GM23338 (cell line): ENCODE results near the gene MALRD1. TPM values are rescaled to one million over a fixed set of nuclear protein-coding genes. Genes with fewer than 3 reads are reported as not detected.

Experiments used
- ATAC-seq: fragments of 200-7000 bp; cut with Tn5 transposase; 3 replicates; pipeline ENCODE4 v1.9.1; 2020
- DNase-seq: peaks from one replicate; pipeline ENCODE4 v3.0.0-alpha.2; 2015; ENCODE audit warnings: low spot score
- H2AFZ ChIP-seq: fragments of 200-600 bp; sonication (generic); 2 replicates; pipeline ENCODE4 v1.8.0; 2016; ENCODE audit warnings: antibody characterized with exemption, mild to moderate bottlenecking, moderate library complexity
- H3F3A ChIP-seq: fragments of 200-600 bp; sonication (generic); replicated peaks from 2 replicates; pipeline ENCODE4 v1.8.0; 2017; ENCODE audit warnings: antibody characterized with exemption, mixed run types, low read depth
- H3K27ac ChIP-seq: fragments of 200-600 bp; sonication (generic); 2 replicates; pipeline ENCODE4 v1.6.1; 2016; ENCODE audit warnings: low read depth
- H3K27me3 ChIP-seq: fragments of 200-600 bp; sonication (generic); 2 replicates; pipeline ENCODE4 v1.8.0; 2016; ENCODE audit warnings: mild to moderate bottlenecking, mixed run types, moderate library complexity; ENCODE audit not compliant: insufficient read depth
- H3K36me3 ChIP-seq: fragments of 200-600 bp; sonication (generic); 2 replicates; pipeline ENCODE4 v1.8.0; 2016; ENCODE audit warnings: mild to moderate bottlenecking; ENCODE audit not compliant: insufficient read depth
- H3K4me1 ChIP-seq: fragments of 200-600 bp; sonication (generic); 2 replicates; pipeline ENCODE4 v1.8.0; 2016; ENCODE audit warnings: mild to moderate bottlenecking, moderate library complexity; ENCODE audit not compliant: insufficient read depth
- H3K4me2 ChIP-seq: fragments of 200-600 bp; sonication (generic); 2 replicates; pipeline ENCODE4 v1.7.1; 2017; ENCODE audit warnings: mixed run types
- H3K4me3 ChIP-seq: fragments of 200-600 bp; sonication (generic); 2 replicates; pipeline ENCODE4 v1.6.1; 2016; ENCODE audit warnings: mixed run types
- H3K79me2 ChIP-seq: fragments of 200-600 bp; sonication (generic); replicated peaks from 2 replicates; pipeline ENCODE4 v1.8.0; 2017; ENCODE audit warnings: mild to moderate bottlenecking; ENCODE audit not compliant: insufficient read depth
- H3K9me2 ChIP-seq: fragments of 200-600 bp; sonication (generic); 2 replicates; pipeline ENCODE4 v1.8.0; 2017; ENCODE audit not compliant: insufficient read depth
- H4K20me1 ChIP-seq: fragments of 200-600 bp; sonication (generic); replicated peaks from 2 replicates; pipeline ENCODE4 v1.8.0; 2017; ENCODE audit warnings: mild to moderate bottlenecking; ENCODE audit not compliant: insufficient read depth
- H3K27ac Mint-ChIP-seq: 2 replicates; pipeline ENCODE4 v1.8.0; 2020; ENCODE audit warnings: inconsistent platforms, mild to moderate bottlenecking, moderate library complexity, mixed read lengths
- H3K27me3 Mint-ChIP-seq: 3 replicates; pipeline ENCODE4 v1.8.0; 2022; ENCODE audit warnings: low read depth, mild to moderate bottlenecking, moderate library complexity, mixed read lengths, inconsistent platforms; ENCODE audit not compliant: insufficient read depth, poor library complexity
- H3K36me3 Mint-ChIP-seq: 3 replicates; pipeline ENCODE4 v1.8.0; 2021; ENCODE audit warnings: low read depth, mild to moderate bottlenecking, inconsistent platforms, moderate library complexity, mixed read lengths
- H3K4me1 Mint-ChIP-seq: 3 replicates; pipeline ENCODE4 v1.8.0; 2020; ENCODE audit warnings: mild to moderate bottlenecking, inconsistent platforms, mixed read lengths
- H3K4me3 Mint-ChIP-seq: 3 replicates; pipeline ENCODE4 v1.8.0; 2021; ENCODE audit warnings: moderate library complexity, mild to moderate bottlenecking, inconsistent platforms, mixed read lengths
- H3K9me3 Mint-ChIP-seq: 3 replicates; pipeline ENCODE4 v1.8.0; 2020; ENCODE audit warnings: moderate library complexity, mild to moderate bottlenecking, inconsistent platforms, mixed read lengths
- CREB1 ChIP-seq: fragments of 250-450 bp; sonication (Bioruptor Pico); IDR thresholded peaks from 2 replicates; pipeline ENCODE4 v1.5.0; 2020; ENCODE audit warnings: low read depth, mild to moderate bottlenecking, moderate library complexity
- EZH2 ChIP-seq: fragments of 200-600 bp; sonication (generic); IDR thresholded peaks from one replicate; pipeline ENCODE4 v1.8.0; 2017; ENCODE audit warnings: antibody characterized with exemption, mild to moderate bottlenecking, low read depth; ENCODE audit not compliant: unreplicated experiment
- JUNB ChIP-seq: IDR thresholded peaks from one replicate; pipeline ENCODE4 v1.6.1; 2016; ENCODE audit warnings: antibody characterized with exemption; ENCODE audit not compliant: unreplicated experiment
- NANOG ChIP-seq: IDR thresholded peaks from 2 replicates; pipeline ENCODE4 v1.6.1; 2016; ENCODE audit warnings: antibody characterized with exemption, borderline replicate concordance
- POLR2AphosphoS5 ChIP-seq: IDR thresholded peaks from 2 replicates; pipeline ENCODE4 v1.6.1; 2016; ENCODE audit warnings: antibody characterized with exemption, low read depth
- REST ChIP-seq: IDR thresholded peaks from one replicate; pipeline ENCODE4 v1.6.1; 2018; ENCODE audit warnings: antibody characterized with exemption; ENCODE audit not compliant: unreplicated experiment
- STAT1 ChIP-seq: IDR thresholded peaks from one replicate; pipeline ENCODE4 v1.6.1; 2016; ENCODE audit warnings: antibody characterized with exemption; ENCODE audit not compliant: unreplicated experiment
- ZNF114 ChIP-seq: fragments of 250-450 bp; sonication (Bioruptor Pico); IDR thresholded peaks from 2 replicates; pipeline ENCODE4 v1.5.0; 2020; ENCODE audit warnings: mild to moderate bottlenecking, moderate library complexity
- ZNF331 ChIP-seq: fragments of 250-450 bp; sonication (Bioruptor Pico); IDR thresholded peaks from 2 replicates; pipeline ENCODE4 v1.5.0; 2020; ENCODE audit warnings: low read depth, mild to moderate bottlenecking, moderate library complexity
- polyA plus RNA-seq: library from polyadenylated mRNA; unstranded; fragments of >200 nt; fragmentation: Nextera tagmentation; extraction: Ambion mirVana; gene quantifications from 2 replicates; pipeline ENCODE4 v1.2.1, GENCODE V29; 2016
- total RNA-seq: library from RNA; depleted of rRNA; stranded (reverse); fragments of >200 nt; shearing (Covaris generic); gene quantifications from 2 replicates; pipeline ENCODE4 v1.2.3, GENCODE V29; 2014
- TF ChIP-seq, protein P1 (sequence below): fragments of 250-450 bp; sonication (Bioruptor Pico); IDR thresholded peaks from 2 replicates; pipeline ENCODE4 v1.5.0; 2020; ENCODE audit warnings: mild to moderate bottlenecking, moderate library complexity
- TF ChIP-seq, protein P2 (sequence below), 2 experiments: fragments of 200-600 bp in 1 of 2; sonication (generic) in 1 of 2; conservative IDR thresholded peaks; 2 replicates each; pipeline versions ENCODE4 v1.5.1 to v1.6.1; 2016 to 2017; ENCODE audit warnings: antibody characterized with exemption in 2 of 2, low read depth in 2 of 2, mild to moderate bottlenecking in 2 of 2, moderate library complexity in 1 of 2
- TF ChIP-seq, protein P3 (sequence below): IDR thresholded peaks from 2 replicates; pipeline ENCODE4 v1.6.1; 2016; ENCODE audit warnings: antibody characterized with exemption

Gene MALRD1
- total and polyA plus RNA-seq, 2 experiments from 2014 or later: 0.42 to 1.9 TPM

GRCh38 chr10:19652750-19653149 lies 604.1 kb downstream of the MALRD1 start:
- Mint-ChIP-seq H3K27me3 (no peaks in the 10 kb centered on the region), H3K36me3 (no peaks in the 10 kb centered on the region), H3K9me3 (no peaks in the 10 kb centered on the region), H3K27ac (no peak overlapping the region), H3K4me1 (no peaks in the 10 kb centered on the region), H3K4me3 (no peak overlapping the region)
- H3K4me1 ChIP-seq: no peaks in the 10 kb centered on the region
- DNase-seq (no peak), ATAC-seq (no peak)
- TF ChIP-seq REST (no peak), POLR2AphosphoS5 (no peak), CREB1 (CRISPR knock-in tag) (no peak), NANOG (no peak), EZH2 (no peak), JUNB (no peak), ZNF331 (CRISPR knock-in tag) (no peak), STAT1 (no peak), ZNF114 (CRISPR knock-in tag) (no peak)
- TF ChIP-seq, protein P1, sequence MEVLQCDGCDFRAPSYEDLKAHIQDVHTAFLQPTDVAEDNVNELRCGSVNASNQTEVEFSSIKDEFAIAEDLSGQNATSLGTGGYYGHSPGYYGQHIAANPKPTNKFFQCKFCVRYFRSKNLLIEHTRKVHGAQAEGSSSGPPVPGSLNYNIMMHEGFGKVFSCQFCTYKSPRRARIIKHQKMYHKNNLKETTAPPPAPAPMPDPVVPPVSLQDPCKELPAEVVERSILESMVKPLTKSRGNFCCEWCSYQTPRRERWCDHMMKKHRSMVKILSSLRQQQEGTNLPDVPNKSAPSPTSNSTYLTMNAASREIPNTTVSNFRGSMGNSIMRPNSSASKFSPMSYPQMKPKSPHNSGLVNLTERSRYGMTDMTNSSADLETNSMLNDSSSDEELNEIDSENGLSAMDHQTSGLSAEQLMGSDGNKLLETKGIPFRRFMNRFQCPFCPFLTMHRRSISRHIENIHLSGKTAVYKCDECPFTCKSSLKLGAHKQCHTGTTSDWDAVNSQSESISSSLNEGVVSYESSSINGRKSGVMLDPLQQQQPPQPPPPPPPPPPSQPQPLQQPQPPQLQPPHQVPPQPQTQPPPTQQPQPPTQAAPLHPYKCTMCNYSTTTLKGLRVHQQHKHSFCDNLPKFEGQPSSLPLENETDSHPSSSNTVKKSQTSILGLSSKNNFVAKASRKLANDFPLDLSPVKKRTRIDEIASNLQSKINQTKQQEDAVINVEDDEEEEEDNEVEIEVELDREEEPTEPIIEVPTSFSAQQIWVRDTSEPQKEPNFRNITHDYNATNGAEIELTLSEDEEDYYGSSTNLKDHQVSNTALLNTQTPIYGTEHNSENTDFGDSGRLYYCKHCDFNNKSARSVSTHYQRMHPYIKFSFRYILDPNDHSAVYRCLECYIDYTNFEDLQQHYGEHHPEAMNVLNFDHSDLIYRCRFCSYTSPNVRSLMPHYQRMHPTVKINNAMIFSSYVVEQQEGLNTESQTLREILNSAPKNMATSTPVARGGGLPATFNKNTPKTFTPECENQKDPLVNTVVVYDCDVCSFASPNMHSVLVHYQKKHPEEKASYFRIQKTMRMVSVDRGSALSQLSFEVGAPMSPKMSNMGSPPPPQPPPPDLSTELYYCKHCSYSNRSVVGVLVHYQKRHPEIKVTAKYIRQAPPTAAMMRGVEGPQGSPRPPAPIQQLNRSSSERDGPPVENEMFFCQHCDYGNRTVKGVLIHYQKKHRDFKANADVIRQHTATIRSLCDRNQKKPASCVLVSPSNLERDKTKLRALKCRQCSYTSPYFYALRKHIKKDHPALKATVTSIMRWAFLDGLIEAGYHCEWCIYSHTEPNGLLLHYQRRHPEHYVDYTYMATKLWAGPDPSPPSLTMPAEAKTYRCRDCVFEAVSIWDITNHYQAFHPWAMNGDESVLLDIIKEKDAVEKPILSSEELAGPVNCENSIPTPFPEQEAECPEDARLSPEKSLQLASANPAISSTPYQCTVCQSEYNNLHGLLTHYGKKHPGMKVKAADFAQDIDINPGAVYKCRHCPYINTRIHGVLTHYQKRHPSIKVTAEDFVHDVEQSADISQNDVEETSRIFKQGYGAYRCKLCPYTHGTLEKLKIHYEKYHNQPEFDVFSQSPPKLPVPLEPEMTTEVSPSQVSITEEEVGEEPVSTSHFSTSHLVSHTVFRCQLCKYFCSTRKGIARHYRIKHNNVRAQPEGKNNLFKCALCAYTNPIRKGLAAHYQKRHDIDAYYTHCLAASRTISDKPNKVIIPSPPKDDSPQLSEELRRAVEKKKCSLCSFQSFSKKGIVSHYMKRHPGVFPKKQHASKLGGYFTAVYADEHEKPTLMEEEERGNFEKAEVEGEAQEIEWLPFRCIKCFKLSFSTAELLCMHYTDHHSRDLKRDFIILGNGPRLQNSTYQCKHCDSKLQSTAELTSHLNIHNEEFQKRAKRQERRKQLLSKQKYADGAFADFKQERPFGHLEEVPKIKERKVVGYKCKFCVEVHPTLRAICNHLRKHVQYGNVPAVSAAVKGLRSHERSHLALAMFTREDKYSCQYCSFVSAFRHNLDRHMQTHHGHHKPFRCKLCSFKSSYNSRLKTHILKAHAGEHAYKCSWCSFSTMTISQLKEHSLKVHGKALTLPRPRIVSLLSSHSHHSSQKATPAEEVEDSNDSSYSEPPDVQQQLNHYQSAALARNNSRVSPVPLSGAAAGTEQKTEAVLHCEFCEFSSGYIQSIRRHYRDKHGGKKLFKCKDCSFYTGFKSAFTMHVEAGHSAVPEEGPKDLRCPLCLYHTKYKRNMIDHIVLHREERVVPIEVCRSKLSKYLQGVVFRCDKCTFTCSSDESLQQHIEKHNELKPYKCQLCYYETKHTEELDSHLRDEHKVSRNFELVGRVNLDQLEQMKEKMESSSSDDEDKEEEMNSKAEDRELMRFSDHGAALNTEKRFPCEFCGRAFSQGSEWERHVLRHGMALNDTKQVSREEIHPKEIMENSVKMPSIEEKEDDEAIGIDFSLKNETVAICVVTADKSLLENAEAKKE (CRISPR knock-in tag): no peak
- TF ChIP-seq, protein P2, sequence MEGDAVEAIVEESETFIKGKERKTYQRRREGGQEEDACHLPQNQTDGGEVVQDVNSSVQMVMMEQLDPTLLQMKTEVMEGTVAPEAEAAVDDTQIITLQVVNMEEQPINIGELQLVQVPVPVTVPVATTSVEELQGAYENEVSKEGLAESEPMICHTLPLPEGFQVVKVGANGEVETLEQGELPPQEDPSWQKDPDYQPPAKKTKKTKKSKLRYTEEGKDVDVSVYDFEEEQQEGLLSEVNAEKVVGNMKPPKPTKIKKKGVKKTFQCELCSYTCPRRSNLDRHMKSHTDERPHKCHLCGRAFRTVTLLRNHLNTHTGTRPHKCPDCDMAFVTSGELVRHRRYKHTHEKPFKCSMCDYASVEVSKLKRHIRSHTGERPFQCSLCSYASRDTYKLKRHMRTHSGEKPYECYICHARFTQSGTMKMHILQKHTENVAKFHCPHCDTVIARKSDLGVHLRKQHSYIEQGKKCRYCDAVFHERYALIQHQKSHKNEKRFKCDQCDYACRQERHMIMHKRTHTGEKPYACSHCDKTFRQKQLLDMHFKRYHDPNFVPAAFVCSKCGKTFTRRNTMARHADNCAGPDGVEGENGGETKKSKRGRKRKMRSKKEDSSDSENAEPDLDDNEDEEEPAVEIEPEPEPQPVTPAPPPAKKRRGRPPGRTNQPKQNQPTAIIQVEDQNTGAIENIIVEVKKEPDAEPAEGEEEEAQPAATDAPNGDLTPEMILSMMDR (conservative IDR thresholded peaks at IDR 0.05; ENCODE audit: low read depth in 2 of 2): no peak
- TF ChIP-seq, protein P3, sequence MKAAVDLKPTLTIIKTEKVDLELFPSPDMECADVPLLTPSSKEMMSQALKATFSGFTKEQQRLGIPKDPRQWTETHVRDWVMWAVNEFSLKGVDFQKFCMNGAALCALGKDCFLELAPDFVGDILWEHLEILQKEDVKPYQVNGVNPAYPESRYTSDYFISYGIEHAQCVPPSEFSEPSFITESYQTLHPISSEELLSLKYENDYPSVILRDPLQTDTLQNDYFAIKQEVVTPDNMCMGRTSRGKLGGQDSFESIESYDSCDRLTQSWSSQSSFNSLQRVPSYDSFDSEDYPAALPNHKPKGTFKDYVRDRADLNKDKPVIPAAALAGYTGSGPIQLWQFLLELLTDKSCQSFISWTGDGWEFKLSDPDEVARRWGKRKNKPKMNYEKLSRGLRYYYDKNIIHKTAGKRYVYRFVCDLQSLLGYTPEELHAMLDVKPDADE: no peak
- no peaks in the 10 kb centered on the region for H3K27me3 ChIP-seq
- H3K4me3 ChIP-seq: no peak overlapping the region
- no peak overlapping the region for H2AFZ ChIP-seq
- H3F3A ChIP-seq: no peaks in the 10 kb centered on the region
- no peaks in the 10 kb centered on the region for H3K36me3 ChIP-seq
- no peak overlapping the region for H3K4me2 ChIP-seq
- H3K79me2 ChIP-seq: no peaks in the 10 kb centered on the region
- no peaks in the 10 kb centered on the region for H4K20me1 ChIP-seq
- no peak overlapping the region for H3K27ac ChIP-seq
- H3K9me2 ChIP-seq: no peaks in the 10 kb centered on the region
